ENCODE results near the gene C17orf67.

The C17orf67 gene

DNA sequence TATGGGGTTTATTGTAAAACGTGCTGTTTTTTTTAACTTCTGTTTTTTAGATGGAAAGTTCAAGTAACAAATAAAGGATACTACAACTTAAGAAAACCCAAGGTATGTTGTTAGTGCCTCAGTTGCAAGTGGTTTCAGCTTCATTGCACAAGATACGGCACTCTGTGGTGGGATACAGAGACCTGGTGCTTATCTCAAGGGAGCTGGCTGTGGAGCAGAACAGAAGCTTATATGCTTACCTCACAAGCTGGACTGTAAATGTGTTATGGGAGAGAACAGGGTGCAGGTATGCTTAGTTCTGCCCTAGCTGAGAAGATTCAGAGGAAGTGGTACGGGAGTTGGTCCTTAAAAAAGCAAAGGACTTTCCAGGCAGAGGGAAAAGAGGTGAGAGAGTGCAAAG, 15.4 kb upstream of the C17orf67 start:
- no peak overlapping the region for H3K27ac Mint-ChIP-seq
- no peaks in the 10 kb centered on the region for H3K9me3 Mint-ChIP-seq
- ATAC-seq, result no peak
- no peak for DNase-seq
- no peaks in the 10 kb centered on the region for H3K27me3 Mint-ChIP-seq
- peaks cover 7% of the 10 kb centered on the region for H3K4me1 Mint-ChIP-seq
- no peak overlapping the region for H3K4me3 Mint-ChIP-seq
- peaks cover 54% of the 10 kb centered on the region for H3K36me3 Mint-ChIP-seq (ENCODE audit: low read depth)

GRCh38 chr17:56847106-56847505, 13.4 kb upstream of the C17orf67 start:
- ATAC-seq (no peak), DNase-seq (no peak)
- H3K4me3 Mint-ChIP-seq, result no peak overlapping the region
- H3K9me3 Mint-ChIP-seq, result no peaks in the 10 kb centered on the region
- no peak overlapping the region for H3K27ac Mint-ChIP-seq
- no peaks in the 10 kb centered on the region for H3K27me3 Mint-ChIP-seq
- H3K4me1 Mint-ChIP-seq, result peaks cover 7% of the 10 kb centered on the region
- H3K36me3 Mint-ChIP-seq (ENCODE audit: low read depth), result peaks cover 41% of the 10 kb centered on the region

DNA sequence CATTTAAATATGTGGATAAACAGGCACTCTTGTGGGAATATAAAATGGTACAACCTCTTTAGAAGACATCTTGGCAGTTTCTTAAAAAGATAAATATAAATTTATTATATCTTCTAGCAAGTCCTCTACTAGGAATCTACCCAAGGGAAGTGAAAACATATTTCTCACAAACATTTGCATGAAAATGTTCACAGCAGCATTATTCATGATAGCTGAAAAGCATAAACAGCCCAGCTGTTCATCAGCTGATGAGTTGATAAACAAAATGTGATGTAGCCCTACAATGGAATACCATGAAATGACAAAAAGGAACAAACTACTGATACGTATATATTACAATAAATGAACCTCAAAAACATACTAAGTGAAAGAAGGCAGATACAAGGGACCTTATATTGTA, 12.2 kb upstream of the C17orf67 start:
- no peak overlapping the region for H3K4me3 Mint-ChIP-seq
- DNase-seq (no peak), ATAC-seq (no peak)
- peaks cover 35% of the 10 kb centered on the region for H3K36me3 Mint-ChIP-seq (ENCODE audit: low read depth)
- peaks cover 7% of the 10 kb centered on the region for H3K4me1 Mint-ChIP-seq
- H3K27ac Mint-ChIP-seq, result no peak overlapping the region
- no peaks in the 10 kb centered on the region for H3K9me3 Mint-ChIP-seq
- no peaks in the 10 kb centered on the region for H3K27me3 Mint-ChIP-seq

- Mint-ChIP-seq H3K4me3 (no peak overlapping the region), H3K36me3 (ENCODE audit: low read depth) (peaks cover 20% of the 10 kb centered on the region), H3K4me1 (peaks cover 19% of the 10 kb centered on the region), H3K9me3 (no peaks in the 10 kb centered on the region), H3K27ac (no peak overlapping the region), H3K27me3 (no peaks in the 10 kb centered on the region)
- no peak for DNase-seq
- no peak for ATAC-seq
Measured at GRCh38 chr17:56842577-56842976, 8.9 kb upstream of the C17orf67 start.

DNA sequence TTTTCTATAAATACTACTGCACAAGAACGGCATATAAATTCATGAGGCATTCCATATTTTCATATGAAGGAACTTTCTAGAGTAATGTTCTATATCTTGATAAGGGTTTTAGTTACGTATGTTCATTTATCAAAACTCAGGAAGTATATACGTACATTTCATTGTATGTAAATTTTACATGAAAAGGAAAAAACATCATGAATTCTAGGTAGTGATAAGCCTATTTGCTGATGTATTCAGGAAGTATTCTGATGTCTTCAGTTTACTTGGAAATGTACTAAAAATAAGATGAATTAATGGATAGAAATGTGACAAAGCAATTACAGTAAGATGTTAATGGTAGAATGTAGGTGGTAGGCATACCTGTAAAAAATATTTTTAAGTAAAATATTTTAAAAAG, 5.0 kb upstream of the C17orf67 start:
- DNase-seq, result no peak
- Mint-ChIP-seq H3K4me1 (peaks cover 42% of the 10 kb centered on the region), H3K9me3 (no peaks in the 10 kb centered on the region), H3K36me3 (ENCODE audit: low read depth) (peaks cover 17% of the 10 kb centered on the region), H3K27ac (no peak overlapping the region), H3K4me3 (no peak overlapping the region), H3K27me3 (no peaks in the 10 kb centered on the region)
- ATAC-seq, result no peak

DNA sequence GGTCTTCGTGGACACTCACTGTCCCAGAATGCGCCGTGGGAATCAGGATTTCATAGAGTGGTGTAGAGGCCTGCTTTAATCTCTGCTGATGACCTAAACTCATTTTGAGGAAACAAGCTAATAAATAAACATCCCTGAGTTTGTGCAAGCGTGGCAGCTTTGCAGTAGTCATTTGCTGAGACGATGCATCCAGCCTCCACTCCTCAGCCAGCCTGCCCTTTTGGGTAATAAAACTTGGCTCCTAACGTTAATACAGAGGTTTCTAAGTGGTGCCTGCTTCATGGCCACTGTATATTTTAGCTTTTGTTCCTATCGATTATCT, 1.5 kb upstream of the C17orf67 start:
- H3K27me3 Mint-ChIP-seq, result no peaks in the 10 kb centered on the region
- H3K27ac Mint-ChIP-seq, result no peak overlapping the region
- H3K9me3 Mint-ChIP-seq, result no peaks in the 10 kb centered on the region
- H3K36me3 Mint-ChIP-seq (ENCODE audit: low read depth), result peaks cover 20% of the 10 kb centered on the region
- no peak for DNase-seq
- ATAC-seq, result no peak
- peak overlapping the region; percentile 87 for H3K4me3 Mint-ChIP-seq
- H3K4me1 Mint-ChIP-seq, result peaks cover 65% of the 10 kb centered on the region

DNA sequence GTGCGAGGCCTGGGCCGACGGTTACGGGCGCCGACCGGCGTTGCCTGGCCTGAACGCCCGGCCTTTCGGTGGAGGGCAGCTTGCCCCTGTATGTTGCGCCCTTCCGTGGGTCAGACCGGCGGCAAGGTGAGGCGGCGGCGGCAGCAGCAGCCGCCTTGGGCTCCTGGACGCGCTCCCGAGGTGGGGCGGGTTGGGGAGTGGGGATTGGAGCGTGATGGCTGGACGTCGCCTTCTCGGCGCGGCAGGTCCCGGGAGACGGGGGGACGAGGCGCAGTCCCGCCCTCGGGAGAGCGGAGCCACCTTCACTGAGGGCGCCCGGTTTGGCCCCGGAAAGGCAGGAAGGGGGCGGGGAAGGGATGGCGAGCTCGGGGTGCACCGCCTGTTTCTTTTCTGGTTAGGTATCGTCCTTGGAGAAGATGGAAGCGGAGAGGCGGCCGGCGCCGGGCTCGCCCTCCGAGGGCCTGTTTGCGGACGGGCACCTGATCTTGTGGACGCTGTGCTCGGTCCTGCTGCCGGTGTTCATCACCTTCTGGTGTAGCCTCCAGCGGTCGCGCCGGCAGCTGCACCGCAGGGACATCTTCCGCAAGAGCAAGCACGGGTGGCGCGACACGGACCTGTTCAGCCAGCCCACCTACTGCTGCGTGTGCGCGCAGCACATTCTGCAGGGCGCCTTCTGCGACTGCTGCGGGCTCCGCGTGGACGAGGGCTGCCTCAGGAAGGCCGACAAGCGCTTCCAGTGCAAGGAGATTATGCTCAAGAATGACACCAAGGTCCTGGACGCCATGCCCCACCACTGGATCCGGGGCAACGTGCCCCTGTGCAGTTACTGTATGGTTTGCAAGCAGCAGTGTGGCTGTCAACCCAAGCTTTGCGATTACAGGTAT, 902 bp upstream of the C17orf67 start:
- H3K4me1 Mint-ChIP-seq, result peaks cover 63% of the 10 kb centered on the region
- no peaks in the 10 kb centered on the region for H3K9me3 Mint-ChIP-seq
- ATAC-seq (peak; percentile 23), DNase-seq (peak; percentile 68)
- no peaks in the 10 kb centered on the region for H3K27me3 Mint-ChIP-seq
- H3K36me3 Mint-ChIP-seq (ENCODE audit: low read depth), result peaks cover 20% of the 10 kb centered on the region
- peak overlapping the region; percentile 81 for H3K27ac Mint-ChIP-seq
- peak overlapping the region; percentile 87 for H3K4me3 Mint-ChIP-seq

DNA sequence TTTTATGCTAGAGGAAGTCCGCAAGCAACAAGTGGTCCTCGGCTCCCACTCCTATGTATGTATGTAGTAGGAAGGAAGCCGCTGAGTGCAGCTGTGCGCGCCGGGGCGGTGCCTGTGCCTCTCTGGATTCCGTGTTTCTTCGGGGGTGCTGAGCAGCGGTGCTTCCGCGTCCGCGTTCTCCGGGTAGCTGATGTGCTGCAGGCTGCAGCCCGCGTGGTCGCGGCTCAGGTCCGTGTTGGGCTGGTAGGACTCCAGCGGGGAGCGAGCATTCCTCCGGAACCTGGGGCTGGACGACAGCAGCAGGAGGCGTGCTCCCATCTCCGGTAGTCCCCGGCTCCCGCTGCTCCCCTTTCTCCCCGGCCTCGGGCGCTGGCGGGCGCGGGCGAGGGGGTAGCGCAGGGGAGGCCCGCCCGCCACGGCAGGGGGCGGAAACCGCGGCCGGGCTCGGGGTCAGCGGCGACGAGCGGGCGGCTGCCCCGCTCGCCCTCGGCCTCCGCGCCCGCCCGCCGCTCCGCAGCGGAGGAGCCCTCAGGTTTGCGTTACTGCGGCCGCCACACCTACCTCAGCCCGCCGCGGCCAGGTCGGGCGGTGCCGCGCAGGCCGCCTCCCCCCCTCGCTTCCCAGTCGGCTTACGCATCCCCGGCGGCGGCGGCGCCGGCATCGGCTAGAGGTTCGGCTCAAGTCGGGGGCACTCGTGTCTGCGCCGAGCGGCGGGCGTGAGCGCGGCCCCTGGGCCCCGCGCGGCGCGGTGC, 487 bp downstream of the C17orf67 start:
- peaks cover 52% of the 10 kb centered on the region for H3K4me1 Mint-ChIP-seq
- ATAC-seq, result peak; percentile 66

GRCh38 chr17:56832446-56832845, 1.3 kb downstream of the C17orf67 start:
- Mint-ChIP-seq H3K4me3 (peak overlapping the region; percentile 80), H3K27me3 (no peaks in the 10 kb centered on the region), H3K4me1 (peaks cover 45% of the 10 kb centered on the region), H3K27ac (peak overlapping the region; percentile 58), H3K36me3 (ENCODE audit: low read depth) (peaks cover 16% of the 10 kb centered on the region), H3K9me3 (no peaks in the 10 kb centered on the region)
- DNase-seq, result no peak
- ATAC-seq, result no peak

More for the DNA sequence above, 487 bp downstream of the C17orf67 start:
- H3K36me3 Mint-ChIP-seq (ENCODE audit: low read depth), result peaks cover 17% of the 10 kb centered on the region
- H3K4me3 Mint-ChIP-seq, result peak overlapping the region; percentile 87
- H3K27me3 Mint-ChIP-seq, result no peaks in the 10 kb centered on the region
- no peaks in the 10 kb centered on the region for H3K9me3 Mint-ChIP-seq
- DNase-seq, result peak; percentile 67
- peak overlapping the region; percentile 58 for H3K27ac Mint-ChIP-seq

DNA sequence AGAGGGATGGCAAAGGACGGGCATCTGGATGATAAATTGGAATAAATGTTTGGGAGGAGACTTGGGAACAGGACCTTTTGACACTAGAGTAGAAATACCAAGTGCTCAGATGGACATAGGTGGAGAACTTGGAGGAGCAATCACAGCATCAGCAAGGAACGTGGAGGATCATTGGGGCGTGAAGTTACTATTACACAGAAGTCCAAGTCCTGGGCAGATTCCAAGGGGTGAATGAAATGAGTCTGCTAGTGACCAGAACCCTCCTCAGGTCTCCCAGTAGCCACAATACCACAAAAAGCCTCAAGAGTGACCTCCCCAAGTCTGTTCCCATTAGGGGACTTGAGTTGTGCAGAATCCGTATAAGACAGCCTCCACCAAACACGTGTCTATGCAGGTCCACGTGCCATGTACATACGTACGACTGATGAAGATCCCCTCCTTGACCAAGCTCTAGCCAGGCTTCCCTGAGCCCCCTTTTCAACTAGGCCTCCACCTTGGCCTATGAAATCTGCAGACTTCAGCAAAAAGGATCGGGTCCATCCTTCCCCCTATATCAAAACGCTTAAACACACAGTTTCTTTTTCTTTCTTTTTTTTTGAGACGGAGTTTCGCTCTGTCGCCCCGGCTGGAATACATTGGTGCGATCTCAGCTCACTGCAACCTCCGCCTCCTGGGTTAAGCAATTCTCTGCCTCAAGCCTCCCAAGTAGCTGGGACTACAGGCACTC, 2.2 kb downstream of the C17orf67 start:
- Mint-ChIP-seq H3K27me3 (no peaks in the 10 kb centered on the region), H3K36me3 (ENCODE audit: low read depth) (peaks cover 9% of the 10 kb centered on the region), H3K4me1 (peaks cover 38% of the 10 kb centered on the region), H3K27ac (no peak overlapping the region), H3K9me3 (no peaks in the 10 kb centered on the region), H3K4me3 (peak overlapping the region; percentile 80)
- no peak for DNase-seq
- no peak for ATAC-seq

- DNase-seq (no peak), ATAC-seq (no peak)
- H3K4me1 Mint-ChIP-seq, result peaks cover 34% of the 10 kb centered on the region
- peaks cover 7% of the 10 kb centered on the region for H3K36me3 Mint-ChIP-seq (ENCODE audit: low read depth)
- no peak overlapping the region for H3K4me3 Mint-ChIP-seq
- no peaks in the 10 kb centered on the region for H3K9me3 Mint-ChIP-seq
- H3K27me3 Mint-ChIP-seq, result no peaks in the 10 kb centered on the region
- H3K27ac Mint-ChIP-seq, result no peak overlapping the region
Measured at GRCh38 chr17:56830726-56831368, 2.9 kb downstream of the C17orf67 start.

- H3K36me3 Mint-ChIP-seq (ENCODE audit: low read depth), result peaks cover 5% of the 10 kb centered on the region
- DNase-seq (no peak), ATAC-seq (no peak)
- H3K27me3 Mint-ChIP-seq, result no peaks in the 10 kb centered on the region
- peaks cover 17% of the 10 kb centered on the region for H3K4me1 Mint-ChIP-seq
- no peak overlapping the region for H3K27ac Mint-ChIP-seq
- no peak overlapping the region for H3K4me3 Mint-ChIP-seq
- no peaks in the 10 kb centered on the region for H3K9me3 Mint-ChIP-seq
Measured at GRCh38 chr17:56826611-56827414, 6.9 kb downstream of the C17orf67 start.

DNA sequence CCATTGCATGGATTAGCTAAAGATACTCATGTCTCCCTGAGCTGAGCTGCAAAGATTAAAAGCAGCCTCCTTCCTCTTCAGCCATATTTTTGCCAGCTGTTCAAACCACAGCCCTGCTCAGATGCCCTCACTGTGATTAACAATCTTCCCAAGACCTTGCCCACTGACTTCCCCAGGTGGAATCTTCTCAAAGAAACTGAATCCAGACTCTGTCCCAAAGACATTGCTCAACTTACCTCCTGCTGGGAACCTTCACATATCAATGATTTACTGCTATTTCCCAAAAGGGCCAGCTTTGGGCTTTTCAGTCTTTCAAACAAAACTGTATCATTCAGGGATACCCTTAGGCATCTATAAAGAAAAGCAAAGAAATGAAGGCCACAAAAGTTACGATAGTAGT, 9.2 kb downstream of the C17orf67 start:
- Mint-ChIP-seq H3K36me3 (ENCODE audit: low read depth) (peaks cover 2% of the 10 kb centered on the region), H3K9me3 (no peaks in the 10 kb centered on the region), H3K27ac (no peak overlapping the region), H3K27me3 (no peaks in the 10 kb centered on the region), H3K4me3 (no peak overlapping the region), H3K4me1 (peaks cover 11% of the 10 kb centered on the region)
- DNase-seq (no peak), ATAC-seq (no peak)

DNA sequence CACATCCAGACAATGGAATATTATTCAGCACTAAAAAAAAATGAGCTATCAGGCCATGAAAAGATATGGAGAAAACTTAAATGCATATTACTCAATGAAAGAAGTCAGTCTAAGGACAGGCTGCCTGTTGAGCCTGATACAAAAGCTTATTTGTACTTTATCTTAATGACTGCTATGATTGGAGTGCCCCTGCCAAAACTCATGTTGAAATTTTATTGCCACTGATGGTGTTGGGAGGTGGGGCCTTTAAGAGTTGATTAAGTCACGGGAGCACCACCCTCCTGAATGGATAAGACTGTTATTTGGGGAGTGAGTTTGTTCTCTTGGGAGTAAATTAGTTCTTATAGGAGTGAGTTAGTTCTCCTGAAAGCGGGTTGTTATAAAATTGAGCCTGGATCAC, 9.9 kb downstream of the C17orf67 start:
- Mint-ChIP-seq H3K36me3 (ENCODE audit: low read depth) (peaks cover 2% of the 10 kb centered on the region), H3K9me3 (no peaks in the 10 kb centered on the region), H3K4me3 (no peak overlapping the region), H3K4me1 (peaks cover 18% of the 10 kb centered on the region), H3K27me3 (no peaks in the 10 kb centered on the region), H3K27ac (no peak overlapping the region)
- DNase-seq (no peak), ATAC-seq (no peak)
